Astrocyte (in vitro differentiated cells and primary cell): ENCODE measurements around the gene NT5C3A. TPM values are rescaled to one million over a fixed set of nuclear protein-coding genes. Genes with fewer than 3 reads are reported as not detected.

Source experiments
- total RNA-seq: library from RNA; stranded (reverse); gene quantifications from 2 replicates; pipeline ENCODE4 v1.2.1, GENCODE V29; 2021

NT5C3A gene
- total RNA-seq, 1 donor from 2014 or later, result 24.1 TPM

Other genes starting within 250 kb of the NT5C3A start
- 26.2 and 26.9 TPM in 2 replicates for gene KBTBD2, start 171.0 kb downstream of the NT5C3A start, total RNA-seq
- gene FKBP9, start 105.3 kb downstream of the NT5C3A start, total RNA-seq, result 157 and 199 TPM in 2 replicates
- gene RP9, start 46.6 kb upstream of the NT5C3A start, total RNA-seq, result 16.5 and 17.8 TPM in 2 replicates
- 25.1 and 25.3 TPM in 2 replicates for gene BBS9, start 66.8 kb upstream of the NT5C3A start, total RNA-seq